Right lobe of liver (tissue), 6 donors: ENCODE data around the gene IMP4. TPM values are rescaled to one million over a fixed set of nuclear protein-coding genes. Genes with fewer than 3 reads are reported as not detected.

Experiments
- ATAC-seq, 4 donors: fragments of 200-7000 bp; cut with Tn5 transposase; one replicate each; pipeline ENCODE4 v1.9.1; 2020; ENCODE audit warnings: mild to moderate bottlenecking in 4 of 4, moderate library complexity in 4 of 4
- DNase-seq, 3 donors: peaks; one replicate each; pipeline ENCODE4 v3.0.0-alpha.2; 2020
- H3K27ac ChIP-seq, 3 donors: fragments of 200-600 bp; one replicate each; pipeline ENCODE4 v1.8.0; 2022
- H3K27me3 ChIP-seq, 2 donors: fragments of 200-600 bp; one replicate each; pipeline ENCODE4 v1.8.0; 2022
- H3K36me3 ChIP-seq, 4 donors: fragments of 200-600 bp; sonication (generic) in 1 of 4; one replicate each; pipeline versions ENCODE4 v1.5.1 to v1.8.0; 2017 to 2022; ENCODE audit warnings: control low read depth in 1 of 4
- H3K4me1 ChIP-seq, 4 donors: fragments of 200-600 bp; sonication (generic) in 1 of 4; one replicate each; pipeline versions ENCODE4 v1.5.1 to v1.8.0; 2017 to 2022; ENCODE audit warnings: control low read depth in 1 of 4
- H3K4me3 ChIP-seq, 3 donors: fragments of 200-600 bp; one replicate each; pipeline ENCODE4 v1.8.0; 2022
- H3K9me3 ChIP-seq, 4 donors: fragments of 200-600 bp; sonication (generic) in 1 of 4; one replicate each; pipeline versions ENCODE4 v1.5.1 to v1.8.0; 2017 to 2022; ENCODE audit warnings: control low read depth in 1 of 4
- POLR2A ChIP-seq: fragments of 450-650 bp; IDR thresholded peaks from one replicate; pipeline ENCODE4 v1.6.1; 2017; ENCODE audit warnings: antibody characterized with exemption, mild to moderate bottlenecking
- whole genome bisulfite sequencing: methylation state at CpG from one replicate; pipeline ENCODE4 v1.1.6; 2018; ENCODE audit warnings: low coverage, low lambda C conversion rate; ENCODE audit not compliant: insufficient coverage; ENCODE audit errors: missing lambda C conversion rate; 5-methylcytosine and 5-hydroxymethylcytosine counted together
- intact Hi-C, 2 donors: fragments of 100-400 bp; cut with DNase I; formaldehyde crosslinking; loops; one replicate each; pipeline versions ENCODE4 v1.11.2 to v1.14.1; 2022
- total RNA-seq, 6 experiments: library from RNA; depleted of rRNA in 2 of 6; stranded (reverse); fragments of >200 nt in 2 of 6; fragmentation: NEBNext Ultra II Directional in 3 of 6; extraction: Animal tissue kit (Norgen Biotek cat#: 25700) in 3 of 6; gene quantifications; one replicate each; pipeline versions ENCODE4 v1.1.0 to v1.2.4, GENCODE V29; 2016 to 2023
- TF ChIP-seq, protein P1 (sequence below), 4 donors: fragments of 200-600 bp in 3 of 4; fragments of 450-650 bp in 1 of 4; IDR thresholded peaks; one replicate each; pipeline versions ENCODE4 v1.5.1 to v1.8.0; 2016 to 2022; ENCODE audit warnings: antibody characterized with exemption in 4 of 4, mild to moderate bottlenecking in 2 of 4
- donor health status: DM: no; HTN: yes; CAD: no.
- donor health status: DM: no; HTN: no; CAD: no.
- donor health status: DM: no; HTN: no; CAD: no.
- donor health status: DM: no; HTN: yes; CAD: no.
- donor health status: DM: no; HTN: yes; CAD: no.

Gene IMP4
- total RNA-seq, 6 experiments from 2014 or later, result 43.1 to 136 (median 56.7) TPM

DNA sequence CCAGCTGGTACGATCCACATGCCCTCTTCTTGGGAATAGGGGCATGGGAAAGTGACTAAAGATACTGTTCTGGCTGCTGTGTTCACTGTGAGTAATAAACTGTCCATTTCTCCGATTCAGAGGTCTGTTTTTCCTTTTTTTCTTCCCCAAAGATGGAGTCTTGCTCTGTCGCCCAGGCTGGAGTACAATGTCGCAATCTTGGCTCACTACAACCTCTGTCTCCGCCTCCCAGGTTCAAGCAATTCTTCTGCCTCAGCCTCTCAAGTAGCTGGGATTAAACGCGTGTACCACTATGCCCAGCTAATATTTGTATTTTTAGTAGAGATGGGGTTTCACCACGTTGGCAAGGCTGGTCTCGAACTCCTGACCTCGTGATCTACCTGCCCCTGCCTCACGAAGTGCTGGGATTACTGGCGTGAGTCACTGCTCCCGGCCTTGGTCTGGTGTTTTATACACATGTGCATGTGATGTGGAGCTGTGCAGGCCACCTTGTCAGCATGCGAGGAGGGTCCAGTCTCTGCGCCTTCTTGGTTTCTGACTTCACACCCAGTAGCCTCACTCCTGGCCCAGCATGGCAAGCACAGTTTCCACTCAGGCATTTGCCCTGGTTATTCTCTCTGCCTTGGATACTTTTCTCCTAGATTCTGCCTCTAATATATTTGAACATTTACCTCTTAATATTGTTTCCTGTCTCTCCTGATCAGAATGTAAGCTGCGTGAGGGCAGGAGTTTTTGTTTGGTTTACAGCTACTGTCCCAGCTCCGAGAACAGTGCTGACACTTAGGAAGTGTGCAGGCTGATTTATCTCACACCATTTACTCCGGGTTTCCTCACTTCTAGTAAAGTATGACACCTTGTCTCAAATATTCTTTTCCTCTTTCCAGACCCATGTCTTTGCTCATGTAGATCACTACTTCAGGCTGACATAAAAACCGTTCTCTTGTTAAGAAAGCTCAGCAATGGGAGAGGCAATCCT is 32.9 kb downstream of the IMP4 start:
- TF ChIP-seq POLR2A, result no peak
- TF ChIP-seq, protein P1, sequence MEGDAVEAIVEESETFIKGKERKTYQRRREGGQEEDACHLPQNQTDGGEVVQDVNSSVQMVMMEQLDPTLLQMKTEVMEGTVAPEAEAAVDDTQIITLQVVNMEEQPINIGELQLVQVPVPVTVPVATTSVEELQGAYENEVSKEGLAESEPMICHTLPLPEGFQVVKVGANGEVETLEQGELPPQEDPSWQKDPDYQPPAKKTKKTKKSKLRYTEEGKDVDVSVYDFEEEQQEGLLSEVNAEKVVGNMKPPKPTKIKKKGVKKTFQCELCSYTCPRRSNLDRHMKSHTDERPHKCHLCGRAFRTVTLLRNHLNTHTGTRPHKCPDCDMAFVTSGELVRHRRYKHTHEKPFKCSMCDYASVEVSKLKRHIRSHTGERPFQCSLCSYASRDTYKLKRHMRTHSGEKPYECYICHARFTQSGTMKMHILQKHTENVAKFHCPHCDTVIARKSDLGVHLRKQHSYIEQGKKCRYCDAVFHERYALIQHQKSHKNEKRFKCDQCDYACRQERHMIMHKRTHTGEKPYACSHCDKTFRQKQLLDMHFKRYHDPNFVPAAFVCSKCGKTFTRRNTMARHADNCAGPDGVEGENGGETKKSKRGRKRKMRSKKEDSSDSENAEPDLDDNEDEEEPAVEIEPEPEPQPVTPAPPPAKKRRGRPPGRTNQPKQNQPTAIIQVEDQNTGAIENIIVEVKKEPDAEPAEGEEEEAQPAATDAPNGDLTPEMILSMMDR (IDR thresholded peaks at IDR 0.05), result no peak
- no peak for ATAC-seq
- H3K36me3 ChIP-seq, result no peaks in the 10 kb centered on the region
- no peak for DNase-seq
- 86% methylated on average over 15 of the region's 19 CpGs for WGBS
- no peak overlapping the region for H3K27ac ChIP-seq
- H3K4me1 ChIP-seq, result peaks cover 0 to 6% (median 0%) of the 10 kb centered on the region in 4 donors
- no peak overlapping the region for H3K4me3 ChIP-seq
- H3K9me3 ChIP-seq, result no peaks in the 10 kb centered on the region
- no peaks in the 10 kb centered on the region for H3K27me3 ChIP-seq
- intact Hi-C loops, result no loop called here

DNA sequence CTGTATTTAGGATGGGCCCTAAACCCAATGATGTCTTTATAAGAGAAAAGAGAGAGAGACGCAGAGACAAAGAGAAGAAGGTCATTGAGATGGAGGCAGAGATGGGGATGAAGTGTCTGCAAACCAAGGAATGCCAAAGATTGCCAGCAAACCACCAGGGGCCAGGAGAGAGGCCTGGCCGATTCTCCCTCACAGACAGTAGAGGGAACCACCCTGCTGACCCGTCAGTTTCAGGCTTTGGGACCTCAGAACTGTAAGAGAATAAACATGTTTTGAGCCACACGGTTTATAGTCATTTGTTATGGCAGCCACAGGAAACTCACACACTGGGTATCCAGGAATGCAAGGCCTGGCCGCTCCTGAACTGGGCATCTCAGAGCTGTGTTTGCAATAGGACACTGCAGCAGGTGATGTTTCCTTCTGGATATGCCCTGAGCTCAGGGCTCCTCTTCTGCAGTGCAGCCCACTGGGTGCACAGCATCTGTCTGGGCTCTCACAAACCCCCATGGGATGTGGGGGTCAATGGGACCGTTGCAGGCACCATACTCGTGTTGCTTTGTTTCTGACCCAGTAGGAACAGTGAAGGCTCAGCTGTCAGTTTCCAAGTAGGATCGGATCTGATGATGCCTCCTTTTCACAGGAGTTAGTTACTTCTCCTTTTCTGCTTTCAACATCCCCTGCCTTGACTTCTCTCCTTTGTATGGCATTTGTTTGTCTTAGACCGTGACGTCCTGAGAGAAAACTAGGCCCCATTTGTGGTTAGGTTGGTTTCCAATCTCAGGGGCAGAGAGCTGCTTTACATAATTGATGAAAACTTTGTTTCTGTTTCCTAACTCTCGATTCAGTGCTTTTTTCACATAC is 34.0 kb downstream of the IMP4 start:
- peaks cover 0 to 6% (median 0%) of the 10 kb centered on the region in 4 donors for H3K4me1 ChIP-seq
- WGBS, result 57% methylated on average over 7 of the region's 11 CpGs
- H3K36me3 ChIP-seq, result no peaks in the 10 kb centered on the region
- no peak overlapping the region for H3K27ac ChIP-seq
- no peak overlapping the region for H3K4me3 ChIP-seq
- no peaks in the 10 kb centered on the region for H3K27me3 ChIP-seq
- no peaks in the 10 kb centered on the region for H3K9me3 ChIP-seq
- intact Hi-C loops, result no loop called here
- ATAC-seq (no peak), DNase-seq (no peak)
- no peak for TF ChIP-seq POLR2A

DNA sequence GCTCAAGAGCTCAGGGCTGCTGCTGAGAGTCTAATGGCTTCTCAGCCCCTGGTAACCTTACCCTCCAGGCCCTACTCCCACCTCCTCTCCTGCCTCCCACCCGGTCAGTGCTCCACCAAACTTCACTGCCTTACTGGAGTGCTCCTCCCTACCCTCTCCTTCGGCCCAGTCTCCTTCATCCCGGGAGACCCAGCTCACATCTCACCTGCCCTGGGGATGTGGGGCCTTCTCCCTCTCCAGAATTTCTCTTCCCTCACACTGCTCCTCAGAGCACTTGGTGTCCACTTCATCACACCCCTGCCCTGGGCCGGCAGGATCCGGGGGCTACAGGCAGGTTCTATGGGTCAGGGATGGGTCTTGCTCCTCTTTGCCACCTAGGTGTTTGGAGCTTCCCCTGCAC is 34.8 kb downstream of the IMP4 start:
- intact Hi-C loops, result no loop called here
- ATAC-seq, result no peak
- TF ChIP-seq, protein P1 (IDR thresholded peaks at IDR 0.05), result no peak
- no peak for TF ChIP-seq POLR2A
- Histone ChIP-seq H3K27me3 (no peaks in the 10 kb centered on the region), H3K27ac (no peak overlapping the region), H3K36me3 (no peaks in the 10 kb centered on the region), H3K9me3 (no peaks in the 10 kb centered on the region), H3K4me3 (no peak overlapping the region), H3K4me1 (peaks cover 0 to 6% (median 0%) of the 10 kb centered on the region in 4 donors)
- peak in 1 of 3 donors; percentile 31 for DNase-seq
- 97% methylated on average over 5 of the region's 5 CpGs for WGBS

DNA sequence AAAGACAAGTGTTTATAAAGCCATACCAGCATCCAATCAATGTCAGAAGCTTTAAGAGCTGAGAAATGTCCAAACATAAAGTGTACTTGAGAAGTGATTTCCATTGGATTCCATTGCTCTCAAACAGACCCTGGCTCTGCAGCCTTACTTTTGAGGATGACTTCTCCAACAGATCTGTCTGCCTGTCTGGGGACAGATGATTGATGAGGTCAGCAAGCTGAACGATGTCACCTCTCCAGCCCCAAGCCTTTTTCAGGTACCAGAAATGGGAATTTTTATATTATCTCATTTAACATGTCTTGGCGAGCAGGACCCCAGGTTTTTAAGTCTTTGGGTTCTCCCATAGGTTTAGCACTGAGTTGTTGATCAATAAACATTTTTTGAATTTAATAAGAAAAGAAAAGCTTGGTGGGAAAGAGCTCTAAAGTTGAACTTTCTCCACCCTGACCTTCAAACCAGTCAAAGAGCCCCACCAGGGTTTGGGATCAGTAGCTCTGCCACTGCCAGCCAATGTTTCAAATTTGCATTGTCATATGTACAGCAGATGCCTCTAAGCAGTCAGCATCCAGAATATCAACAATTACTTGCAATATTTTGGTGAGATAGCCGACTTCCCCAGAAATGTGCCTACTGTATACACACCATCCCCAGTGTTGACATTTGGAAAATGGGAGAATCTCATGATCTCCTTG is 35.7 kb downstream of the IMP4 start:
- Histone ChIP-seq H3K4me3 (no peak overlapping the region), H3K27ac (no peak overlapping the region), H3K36me3 (no peaks in the 10 kb centered on the region), H3K9me3 (no peaks in the 10 kb centered on the region), H3K27me3 (no peaks in the 10 kb centered on the region), H3K4me1 (peaks cover 0 to 6% (median 0%) of the 10 kb centered on the region in 4 donors)
- ATAC-seq (no peak), DNase-seq (no peak)
- TF ChIP-seq, protein P1 (IDR thresholded peaks at IDR 0.05), result no peak
- TF ChIP-seq POLR2A, result no peak
- WGBS, result 100% methylated on average over 2 of the region's 3 CpGs
- intact Hi-C loops, result no loop called here
